ENCODE data around the gene APOBEC4.

Gene APOBEC4

DNA sequence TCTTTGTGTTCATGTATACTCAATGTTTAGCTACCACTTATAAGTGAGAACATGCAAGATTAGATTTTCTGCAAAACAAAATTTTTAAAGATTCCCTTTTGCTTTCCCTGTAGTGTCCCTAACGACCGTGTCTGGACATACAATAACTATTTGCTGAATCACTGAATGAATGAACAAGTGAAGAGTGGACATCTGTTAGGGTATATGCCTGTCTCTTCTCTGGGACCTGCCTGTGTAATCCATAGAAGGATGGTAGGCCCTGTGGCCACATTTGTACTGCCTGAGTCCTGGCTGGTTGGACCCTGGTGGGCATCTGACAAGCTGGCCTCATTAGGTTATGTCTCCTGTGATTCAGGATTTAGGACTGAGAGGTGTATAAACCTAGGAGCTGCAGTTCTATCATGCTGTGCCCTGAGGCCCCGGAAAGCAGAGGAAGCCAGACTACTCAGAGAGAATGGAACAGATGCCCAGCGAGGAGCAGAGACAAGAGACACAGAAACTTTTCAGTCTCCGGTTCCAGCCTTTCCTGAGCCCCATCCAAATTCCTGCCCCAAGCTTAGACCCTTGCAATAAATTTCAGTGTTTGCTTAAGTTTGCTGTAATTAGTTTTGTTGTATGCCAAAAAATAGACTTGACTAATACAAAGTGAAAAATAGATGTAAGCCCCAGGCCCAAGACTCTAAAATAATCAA is 55.3 kb downstream of the APOBEC4 start:
- DNase-seq: no peak

DNA sequence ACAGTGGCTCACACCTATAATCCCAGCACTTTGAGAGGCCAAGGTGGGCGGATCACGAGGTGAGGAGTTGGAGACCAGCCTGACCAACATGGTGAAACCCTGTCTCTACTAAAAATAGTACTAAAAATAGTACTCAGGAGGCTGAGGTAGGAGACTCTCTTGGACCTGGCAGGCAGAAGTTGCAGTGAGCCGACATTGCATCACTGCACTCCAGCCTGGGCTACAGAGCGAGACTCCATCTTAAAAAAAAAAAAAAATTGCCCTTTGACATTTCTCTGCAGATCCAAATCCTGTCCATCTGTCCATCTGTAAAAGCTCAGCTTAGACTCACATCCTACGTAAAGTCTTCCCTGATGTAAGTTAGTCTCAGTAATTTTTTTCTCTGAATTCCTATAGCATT is 56.6 kb downstream of the APOBEC4 start:
- DNase-seq: no peak
